HEK293 (cell line): ENCODE data around the gene LHFPL2.

ENCODE experiments used
- CTCF ChIA-PET: fragments of 350-600 bp; formaldehyde crosslinking; extraction: SDS; loops from one replicate; lab custom pipeline; 2021; ENCODE audit warnings: antibody characterized with exemption; lab: Yijun Ruan, JAX
- POLR2A ChIA-PET: fragments of 300-600 bp; formaldehyde crosslinking; extraction: SDS; loops from one replicate; lab custom pipeline; 2020; ENCODE audit warnings: antibody characterized with exemption, inconsistent platforms; lab: Yijun Ruan, JAX
- H3K27ac ChIP-seq: fragments of 200-500 bp; sonication (Bioruptor generic); 2 replicates; pipeline ENCODE4 v1.5.1; 2014; ENCODE audit warnings: low read depth, low read length, control low read depth, inconsistent platforms; ENCODE audit errors: extremely low read depth
- H3K36me3 ChIP-seq, 2 experiments: fragments of 200-500 bp in 1 of 2; sonication (Bioruptor generic) in 1 of 2; 1 replicate in 1 of 2; 2 replicates in 1 of 2; pipeline ENCODE4 v1.5.1; 2014 to 2017; ENCODE audit warnings: inconsistent platforms in 2 of 2, low read length in 2 of 2; ENCODE audit not compliant: control insufficient read depth in 2 of 2, insufficient read depth in 1 of 2
- H3K4me1 ChIP-seq: fragments of 200-500 bp; sonication (Bioruptor generic); 2 replicates; pipeline ENCODE4 v1.5.1; 2014; ENCODE audit warnings: mild to moderate bottlenecking, low read length, inconsistent platforms; ENCODE audit not compliant: control insufficient read depth, insufficient read depth
- H3K4me3 ChIP-seq: 2 replicates; pipeline ENCODE4 v1.5.1; 2011; ENCODE audit warnings: low read depth, mild to moderate bottlenecking, control low read depth, low read length, moderate library complexity
- H3K9me3 ChIP-seq: fragments of 200-500 bp; sonication (Bioruptor generic); 2 replicates; pipeline ENCODE4 v1.5.1; 2014; ENCODE audit warnings: low read depth, low read length, inconsistent platforms; ENCODE audit not compliant: control insufficient read depth, insufficient read depth
- KLF16 ChIP-seq: fragments of 450-650 bp; formaldehyde crosslinking; IDR thresholded peaks from 2 replicates; pipeline ENCODE4 v1.5.1; 2017; ENCODE audit warnings: missing biosample characterization, missing genetic modification characterization
- MZF1 ChIP-seq: fragments of 450-650 bp; formaldehyde crosslinking; IDR thresholded peaks from 2 replicates; pipeline ENCODE4 v1.5.1; 2017; ENCODE audit warnings: missing biosample characterization, missing genetic modification characterization, borderline replicate concordance
- PRDM2 ChIP-seq: fragments of 450-650 bp; formaldehyde crosslinking; IDR thresholded peaks from 2 replicates; pipeline ENCODE4 v1.5.1; 2016; ENCODE audit warnings: missing biosample characterization, missing genetic modification characterization, borderline replicate concordance
- SP2 ChIP-seq: fragments of 450-650 bp; formaldehyde crosslinking; IDR thresholded peaks from 2 replicates; pipeline ENCODE4 v1.5.1; 2016; ENCODE audit warnings: missing biosample characterization, missing genetic modification characterization
- ZBTB8A ChIP-seq: fragments of 450-650 bp; formaldehyde crosslinking; IDR thresholded peaks from 2 replicates; pipeline ENCODE4 v1.5.1; 2016; ENCODE audit warnings: missing biosample characterization, missing genetic modification characterization
- ZFP41 ChIP-seq: fragments of 450-650 bp; formaldehyde crosslinking; IDR thresholded peaks from 2 replicates; pipeline ENCODE4 v1.5.1; 2016; ENCODE audit warnings: missing biosample characterization, missing genetic modification characterization, borderline replicate concordance
- ZNF423 ChIP-seq: fragments of 450-650 bp; formaldehyde crosslinking; IDR thresholded peaks from 2 replicates; pipeline ENCODE4 v1.5.1; 2016; ENCODE audit warnings: missing biosample characterization, missing genetic modification characterization
- ZNF426 ChIP-seq: fragments of 450-650 bp; formaldehyde crosslinking; IDR thresholded peaks from 2 replicates; pipeline ENCODE4 v1.5.1; 2017; ENCODE audit warnings: missing biosample characterization, missing genetic modification characterization, mild to moderate bottlenecking, inconsistent platforms, moderate library complexity
- TF ChIP-seq, protein P1 (sequence below): fragments of 450-650 bp; formaldehyde crosslinking; IDR thresholded peaks from 2 replicates; pipeline ENCODE4 v1.5.1; 2016; ENCODE audit warnings: missing biosample characterization, missing genetic modification characterization
- TF ChIP-seq, protein P2 (sequence below): fragments of 450-650 bp; formaldehyde crosslinking; IDR thresholded peaks from 2 replicates; pipeline ENCODE4 v1.5.1; 2016; ENCODE audit warnings: missing biosample characterization, missing genetic modification characterization, low read depth

The LHFPL2 gene

DNA sequence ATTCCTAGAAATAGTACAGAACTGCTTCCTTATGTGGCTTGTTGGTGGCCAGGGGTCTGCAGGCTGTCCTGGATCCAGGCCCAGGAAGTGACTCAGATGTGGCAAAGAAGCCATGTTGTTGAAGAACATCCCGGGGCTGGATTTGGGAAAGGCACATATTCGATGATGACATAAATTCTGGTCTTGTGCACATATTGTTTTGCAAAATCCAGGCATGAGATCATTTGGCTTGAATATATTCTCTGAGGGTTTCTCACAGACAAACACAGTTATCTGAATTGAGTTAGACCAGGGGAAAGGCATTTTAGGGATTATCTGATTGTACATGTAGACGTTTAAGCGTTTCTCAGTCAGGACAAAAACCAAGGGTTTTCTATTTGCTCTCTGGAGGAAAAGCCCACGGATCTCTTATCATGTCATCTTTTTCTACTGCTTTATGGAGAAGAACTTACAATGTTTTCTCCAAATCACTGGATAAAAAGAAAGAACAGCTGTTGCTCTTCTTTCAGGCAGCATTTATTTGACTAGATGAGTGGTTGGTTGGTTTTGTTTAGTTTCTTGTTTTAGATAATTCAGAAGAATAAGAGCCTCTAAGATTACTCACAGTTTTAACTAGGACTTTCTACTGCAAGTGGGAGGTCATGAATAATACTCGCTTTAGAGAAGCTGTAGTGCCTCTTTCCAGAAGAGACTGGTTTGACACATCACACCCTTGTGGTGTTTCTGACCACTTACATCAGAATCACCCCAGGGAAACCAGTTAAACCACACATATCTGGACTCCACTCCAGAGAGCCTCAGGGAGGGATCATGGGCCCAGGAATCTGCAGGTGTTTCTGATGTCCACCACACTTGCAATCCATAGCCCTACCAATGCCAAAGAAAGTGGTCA is 29.5 kb upstream of the LHFPL2 start (continued):
- TF ChIP-seq, protein P1, sequence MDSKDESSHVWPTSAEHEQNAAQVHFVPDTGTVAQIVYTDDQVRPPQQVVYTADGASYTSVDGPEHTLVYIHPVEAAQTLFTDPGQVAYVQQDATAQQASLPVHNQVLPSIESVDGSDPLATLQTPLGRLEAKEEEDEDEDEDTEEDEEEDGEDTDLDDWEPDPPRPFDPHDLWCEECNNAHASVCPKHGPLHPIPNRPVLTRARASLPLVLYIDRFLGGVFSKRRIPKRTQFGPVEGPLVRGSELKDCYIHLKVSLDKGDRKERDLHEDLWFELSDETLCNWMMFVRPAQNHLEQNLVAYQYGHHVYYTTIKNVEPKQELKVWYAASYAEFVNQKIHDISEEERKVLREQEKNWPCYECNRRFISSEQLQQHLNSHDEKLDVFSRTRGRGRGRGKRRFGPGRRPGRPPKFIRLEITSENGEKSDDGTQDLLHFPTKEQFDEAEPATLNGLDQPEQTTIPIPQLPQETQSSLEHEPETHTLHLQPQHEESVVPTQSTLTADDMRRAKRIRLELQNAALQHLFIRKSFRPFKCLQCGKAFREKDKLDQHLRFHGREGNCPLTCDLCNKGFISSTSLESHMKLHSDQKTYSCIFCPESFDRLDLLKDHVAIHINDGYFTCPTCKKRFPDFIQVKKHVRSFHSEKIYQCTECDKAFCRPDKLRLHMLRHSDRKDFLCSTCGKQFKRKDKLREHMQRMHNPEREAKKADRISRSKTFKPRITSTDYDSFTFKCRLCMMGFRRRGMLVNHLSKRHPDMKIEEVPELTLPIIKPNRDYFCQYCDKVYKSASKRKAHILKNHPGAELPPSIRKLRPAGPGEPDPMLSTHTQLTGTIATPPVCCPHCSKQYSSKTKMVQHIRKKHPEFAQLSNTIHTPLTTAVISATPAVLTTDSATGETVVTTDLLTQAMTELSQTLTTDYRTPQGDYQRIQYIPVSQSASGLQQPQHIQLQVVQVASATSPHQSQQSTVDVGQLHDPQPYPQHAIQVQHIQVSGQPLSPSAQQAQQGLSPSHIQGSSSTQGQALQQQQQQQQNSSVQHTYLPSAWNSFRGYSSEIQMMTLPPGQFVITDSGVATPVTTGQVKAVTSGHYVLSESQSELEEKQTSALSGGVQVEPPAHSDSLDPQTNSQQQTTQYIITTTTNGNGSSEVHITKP, result no peak

DNA sequence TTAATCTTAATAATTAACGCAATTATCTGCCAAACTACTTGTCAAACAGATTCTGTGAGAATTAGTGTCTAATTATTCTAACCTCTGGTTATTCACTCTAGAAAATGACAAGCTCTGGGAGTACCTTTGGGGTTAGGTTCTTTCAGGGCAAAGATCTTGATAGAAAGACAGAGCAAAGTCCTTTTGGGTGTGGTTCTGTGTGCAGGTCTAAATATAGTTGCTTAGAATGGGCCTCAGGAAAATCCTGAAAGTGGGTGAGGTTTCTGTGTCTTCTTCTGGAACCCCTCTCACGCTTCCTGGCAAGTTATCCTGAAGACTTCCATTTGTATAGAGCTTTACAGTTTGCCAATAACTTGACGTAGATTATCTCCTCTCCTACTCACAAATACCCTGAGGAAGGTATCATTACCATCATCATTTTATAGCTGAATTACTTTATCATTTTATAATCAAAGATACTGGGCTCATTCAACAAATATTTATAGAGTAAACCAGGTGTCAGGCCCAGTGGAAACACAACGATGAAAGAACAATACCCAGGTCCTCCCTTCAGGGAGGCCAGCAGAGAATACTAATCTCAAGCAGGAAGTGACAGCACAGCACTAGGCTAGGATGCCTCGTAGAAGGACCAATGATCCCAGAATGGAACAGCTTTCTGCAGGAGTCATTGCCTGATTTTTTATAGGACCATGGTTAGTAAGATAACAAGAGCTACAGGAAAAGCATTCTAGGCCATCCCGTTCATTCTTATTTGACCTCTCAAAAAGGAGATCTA is 27.6 kb upstream of the LHFPL2 start:
- TF ChIP-seq ZNF423 (tag by site-specific recombination) (no peak), KLF16 (no peak), ZBTB8A (tag by site-specific recombination) (no peak), SP2 (tag by site-specific recombination) (no peak), PRDM2 (tag by site-specific recombination) (no peak), ZFP41 (tag by site-specific recombination) (no peak), ZNF426 (tag by site-specific recombination) (no peak), MZF1 (tag by site-specific recombination) (no peak)
- TF ChIP-seq, protein P2, sequence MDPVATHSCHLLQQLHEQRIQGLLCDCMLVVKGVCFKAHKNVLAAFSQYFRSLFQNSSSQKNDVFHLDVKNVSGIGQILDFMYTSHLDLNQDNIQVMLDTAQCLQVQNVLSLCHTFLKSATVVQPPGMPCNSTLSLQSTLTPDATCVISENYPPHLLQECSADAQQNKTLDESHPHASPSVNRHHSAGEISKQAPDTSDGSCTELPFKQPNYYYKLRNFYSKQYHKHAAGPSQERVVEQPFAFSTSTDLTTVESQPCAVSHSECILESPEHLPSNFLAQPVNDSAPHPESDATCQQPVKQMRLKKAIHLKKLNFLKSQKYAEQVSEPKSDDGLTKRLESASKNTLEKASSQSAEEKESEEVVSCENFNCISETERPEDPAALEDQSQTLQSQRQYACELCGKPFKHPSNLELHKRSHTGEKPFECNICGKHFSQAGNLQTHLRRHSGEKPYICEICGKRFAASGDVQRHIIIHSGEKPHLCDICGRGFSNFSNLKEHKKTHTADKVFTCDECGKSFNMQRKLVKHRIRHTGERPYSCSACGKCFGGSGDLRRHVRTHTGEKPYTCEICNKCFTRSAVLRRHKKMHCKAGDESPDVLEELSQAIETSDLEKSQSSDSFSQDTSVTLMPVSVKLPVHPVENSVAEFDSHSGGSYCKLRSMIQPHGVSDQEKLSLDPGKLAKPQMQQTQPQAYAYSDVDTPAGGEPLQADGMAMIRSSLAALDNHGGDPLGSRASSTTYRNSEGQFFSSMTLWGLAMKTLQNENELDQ (tag by site-specific recombination), result no peak
- CTCF ChIA-PET, result interaction anchor here (0.6 to 1.5 kb wide), 5 partner anchors 9 to 1415 kb away, joined by 3 read pairs; no protein-coding TSS in a partner anchor
- Histone ChIP-seq H3K36me3 (no peaks in the 10 kb centered on the region), H3K4me3 (no peak overlapping the region), H3K4me1 (peaks cover 18% of the 10 kb centered on the region), H3K9me3 (no peaks in the 10 kb centered on the region), H3K27ac (no peak overlapping the region)
- POLR2A ChIA-PET, result no interaction called here
